K562 (cell line): ENCODE data around the gene PDZRN4.

Experiments used
- CHD4 ChIP-seq: fragments of 200-600 bp; sonication (generic); IDR thresholded peaks from 3 replicates; pipeline ENCODE4 v1.6.1; 2012; ENCODE audit warnings: low read depth, mild to moderate bottlenecking, mixed read lengths, low read length, inconsistent platforms; ENCODE audit not compliant: insufficient read depth, insufficient replicate concordance, poor library complexity, severe bottlenecking
- PRDM10 ChIP-seq: fragments of 450-650 bp; IDR thresholded peaks from 2 replicates; pipeline ENCODE4 v1.6.1; 2018; ENCODE audit not compliant: partially characterized antibody
- TARDBP ChIP-seq: fragments of 450-650 bp; IDR thresholded peaks from 2 replicates; pipeline ENCODE4 v1.6.1; 2016

- no peak for TF ChIP-seq CHD4
- no peak for TF ChIP-seq TARDBP
- TF ChIP-seq PRDM10: no peak
Observed at GRCh38 chr12:41202051-41202450, 13.9 kb downstream of the PDZRN4 start.
